BJ (cell line): Measurements from ENCODE around the gene TBC1D3. TPM values are rescaled to one million over a fixed set of nuclear protein-coding genes. Genes with fewer than 3 reads are reported as not detected.
"Not testable (repeated sequence)": the region's sequence is repeated elsewhere in the genome, so short reads cannot be mapped to it uniquely, and the experiment has no call there.

Experiments used
- CTCF ChIA-PET: fragments of 350-600 bp; formaldehyde crosslinking; extraction: SDS; loops from one replicate; lab custom pipeline; 2021; ENCODE audit warnings: antibody characterized with exemption, inconsistent platforms; lab: Yijun Ruan, JAX
- POLR2A ChIA-PET: fragments of 300-600 bp; sonication (Branson Sonifier 250); formaldehyde crosslinking; extraction: SDS; loops from one replicate; lab custom pipeline; 2021; ENCODE audit warnings: antibody characterized with exemption; lab: Charles Lee
- DNase-seq: peaks from one replicate; pipeline ENCODE4 v3.0.0-alpha.2; 2011; ENCODE audit warnings: low read depth
- H3K27me3 ChIP-seq: 2 replicates; pipeline ENCODE4 v1.6.0; 2011; ENCODE audit warnings: low read length; ENCODE audit not compliant: control insufficient read depth, insufficient read depth
- H3K36me3 ChIP-seq: 2 replicates; pipeline ENCODE4 v1.5.1; 2011; ENCODE audit warnings: low read length; ENCODE audit not compliant: control insufficient read depth, insufficient read depth
- H3K4me3 ChIP-seq: 2 replicates; pipeline ENCODE4 v1.5.1; 2011; ENCODE audit warnings: low read depth, mild to moderate bottlenecking, control low read depth, low read length
- polyA minus RNA-seq: library from RNA; depleted of rRNA, polyadenylated mRNA; stranded (reverse); fragments of >200 nt; gene quantifications from 2 replicates; pipeline ENCODE4 v1.2.3, GENCODE V29; 2011; rRNA and poly(A)+ RNA removed
- polyA plus RNA-seq: library from polyadenylated mRNA; depleted of rRNA; stranded (reverse); fragments of >200 nt; gene quantifications from 2 replicates; pipeline ENCODE4 v1.2.3, GENCODE V29; 2011; rRNA removed
- small RNA-seq: library from RNA; depleted of rRNA; stranded (forward); fragments of <200 nt; gene quantifications from one replicate; pipeline ENCODE3, GENCODE V24; 2012; ENCODE audit warnings: low replicate concordance, low read depth; ENCODE audit not compliant: insufficient read length

The TBC1D3 gene
- not detected in 2 replicates for polyA plus RNA-seq
- polyA minus RNA-seq, result not detected in 2 replicates

DNA sequence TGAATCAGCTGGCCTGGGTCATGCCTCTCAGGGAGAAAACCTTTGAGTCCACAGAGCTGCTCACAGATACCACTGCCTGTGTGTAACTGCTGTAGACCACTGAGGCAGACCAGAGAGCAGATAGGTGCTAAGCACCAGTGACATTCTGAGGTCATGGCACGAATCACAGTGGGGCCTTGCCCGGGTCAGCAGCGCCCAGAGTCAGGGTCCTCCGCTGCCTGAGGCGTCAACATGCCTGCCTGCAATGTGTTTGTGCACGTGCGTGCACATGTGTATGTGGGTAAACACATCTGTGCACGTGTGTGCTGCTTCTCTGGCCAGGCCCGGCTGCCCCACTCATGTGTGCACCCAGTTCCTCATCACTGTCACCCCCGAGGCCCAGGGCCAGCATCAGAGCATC, at the start of gene TBC1D3:
TBC1D3 (minus strand) TSS at position 101 of the 400 bp plus-strand sequence. CDS start 1,526 bp downstream, outside the sequence.
- DNase-seq, POLR2A ChIA-PET, H3K36me3 ChIP-seq, H3K27me3 ChIP-seq, CTCF ChIA-PET, H3K4me3 ChIP-seq: not testable (repeated sequence)

DNA sequence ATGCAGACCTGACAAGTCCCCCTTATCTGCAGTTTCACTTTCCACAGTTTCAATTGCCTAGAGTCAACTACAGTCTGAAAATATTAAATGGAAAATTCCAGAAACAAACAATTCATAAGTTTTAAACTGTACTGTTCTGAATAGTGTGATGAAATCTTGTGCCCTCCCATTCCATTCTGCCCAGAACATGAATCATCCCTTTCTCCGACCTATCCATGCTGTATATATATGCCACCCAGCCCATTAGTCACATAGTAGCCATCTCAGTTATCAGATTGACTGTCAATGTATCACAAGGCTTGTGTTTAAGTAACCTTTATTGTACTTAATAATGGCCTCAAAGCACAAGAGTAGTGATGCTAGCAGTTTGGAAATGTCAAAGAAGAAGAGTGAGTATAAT, 40.4 kb upstream of the TBC1D3 start:
- CTCF ChIA-PET, DNase-seq, H3K27me3 ChIP-seq, POLR2A ChIA-PET, H3K4me3 ChIP-seq, H3K36me3 ChIP-seq: not testable (repeated sequence)

DNA sequence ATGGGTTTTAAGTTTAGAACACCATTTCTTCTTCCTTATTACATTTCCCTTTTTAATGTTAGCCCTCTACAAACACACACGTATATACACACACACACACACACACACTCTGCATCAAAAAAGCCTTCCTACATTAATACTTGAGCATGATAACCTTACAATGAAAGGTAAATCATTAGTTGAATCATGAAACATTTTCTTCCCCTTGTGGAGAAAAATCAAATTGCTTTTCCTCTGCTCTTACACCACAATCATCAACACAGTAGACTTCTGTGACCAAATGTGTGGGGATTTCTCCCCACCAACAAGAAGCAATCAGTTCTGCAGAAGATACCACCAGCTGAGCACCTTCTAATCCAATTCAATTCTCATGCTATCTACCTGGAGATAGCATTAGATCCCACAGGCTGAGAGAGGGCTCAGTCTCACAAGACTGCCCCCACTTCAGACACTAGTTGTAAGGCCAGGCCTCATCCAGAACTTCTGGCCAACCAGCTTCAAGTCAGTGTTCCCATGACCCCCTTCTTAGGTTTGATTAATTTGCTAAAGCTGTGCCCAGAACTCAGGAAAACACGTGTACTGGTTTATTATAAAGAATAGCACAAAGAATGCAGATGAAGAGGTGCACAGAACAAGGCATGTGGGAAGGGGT, 33.6 kb upstream of the TBC1D3 start:
- POLR2A ChIA-PET, H3K4me3 ChIP-seq, H3K36me3 ChIP-seq, DNase-seq, H3K27me3 ChIP-seq, CTCF ChIA-PET: not testable (repeated sequence)

DNA sequence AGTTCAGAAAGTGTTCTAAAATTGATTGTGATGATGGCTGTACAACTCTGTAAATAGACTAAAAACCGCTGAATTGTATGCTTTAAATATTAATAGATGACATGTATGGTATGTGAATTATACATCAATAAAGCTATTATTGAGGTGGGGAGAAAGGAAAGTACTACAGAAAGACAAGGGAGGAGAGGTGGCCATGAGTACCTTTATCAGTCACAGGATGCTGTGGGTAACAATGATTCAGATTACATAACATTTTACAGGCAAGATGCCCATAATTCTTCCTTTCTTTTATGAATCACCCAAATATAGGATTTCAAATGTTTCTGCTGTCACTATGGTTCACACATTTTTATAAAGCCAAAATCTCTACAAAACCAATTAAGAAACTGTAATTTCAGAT, 28.5 kb upstream of the TBC1D3 start:
- H3K4me3 ChIP-seq, H3K27me3 ChIP-seq, POLR2A ChIA-PET: not testable (repeated sequence)

DNA sequence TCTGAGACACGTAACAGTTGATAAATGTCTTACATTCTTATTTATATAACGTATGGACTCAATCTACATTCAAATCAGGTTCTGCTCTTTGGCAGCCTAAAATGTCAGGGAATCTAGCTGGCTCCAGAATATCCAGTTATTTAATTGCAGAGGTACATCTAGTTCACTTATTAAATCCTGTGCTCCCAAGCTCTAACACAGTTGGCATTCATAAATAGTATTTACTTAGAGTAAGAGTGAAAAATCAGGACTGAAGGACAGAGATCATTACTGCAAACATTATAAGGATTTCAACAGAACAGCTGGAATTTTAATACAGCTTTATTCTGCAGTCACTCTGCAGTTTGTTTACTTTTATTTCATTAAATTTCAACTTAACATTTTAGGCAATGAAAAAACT, 7.9 kb upstream of the TBC1D3 start:
- CTCF ChIA-PET, H3K4me3 ChIP-seq, POLR2A ChIA-PET: not testable (repeated sequence)

More for the DNA sequence above, 28.5 kb upstream of the TBC1D3 start:
- CTCF ChIA-PET, DNase-seq, H3K36me3 ChIP-seq: not testable (repeated sequence)

DNA sequence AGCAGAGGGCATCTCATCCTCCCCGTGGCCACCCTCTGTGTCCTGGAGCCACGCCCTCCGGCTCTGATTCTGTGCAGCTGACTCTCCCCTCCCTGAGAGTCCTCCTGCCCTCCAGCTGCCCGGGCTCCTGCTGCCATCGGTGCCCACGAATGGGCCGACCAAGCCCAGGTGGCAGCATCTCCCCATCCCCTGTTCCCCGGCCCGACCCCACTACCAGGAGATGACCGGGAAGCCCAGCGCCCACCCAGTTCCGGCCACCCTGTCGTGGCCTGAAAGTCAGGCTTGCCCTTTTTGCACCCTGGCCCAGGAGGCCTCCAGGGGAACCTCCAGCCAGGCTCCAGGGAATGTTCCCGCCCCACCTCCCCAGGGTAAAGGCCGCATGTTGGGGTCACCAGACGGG, 57.5 kb downstream of the TBC1D3 start:
- H3K27me3 ChIP-seq, DNase-seq, CTCF ChIA-PET, H3K4me3 ChIP-seq, POLR2A ChIA-PET, H3K36me3 ChIP-seq: not testable (repeated sequence)

More for the DNA sequence above, 7.9 kb upstream of the TBC1D3 start:
- H3K27me3 ChIP-seq, DNase-seq, H3K36me3 ChIP-seq: not testable (repeated sequence)

Small RNA genes within 50 kb of the gene (small RNA-seq; reads per million reads assigned to genes)
- not detected for gene RF00019
- gene RNA5SP526, result not detected

Other genes starting within 250 kb of the TBC1D3 start
- 9.4 and 12.4 TPM in 2 replicates for gene TBC1D3L, start 203.5 kb downstream of the TBC1D3 start, polyA plus RNA-seq
- 1.3 and 2.0 TPM in 2 replicates for gene TBC1D3D, start 188.6 kb downstream of the TBC1D3 start, polyA plus RNA-seq
- gene TBC1D3C, start 123.9 kb downstream of the TBC1D3 start, polyA plus RNA-seq, result not detected in 2 replicates
- gene TBC1D3E, start 64.6 kb downstream of the TBC1D3 start, polyA plus RNA-seq, result not detected in 2 replicates
- 58.9 and 76.4 TPM in 2 replicates for gene MRPL45, start 104.6 kb upstream of the TBC1D3 start, polyA plus RNA-seq
- 0.01 TPM in 1 of 2 replicates, not detected in the other for gene GPR179, start 151.4 kb upstream of the TBC1D3 start, polyA plus RNA-seq
- 7.4 and 9.2 TPM in 2 replicates for gene SOCS7, start 159.3 kb upstream of the TBC1D3 start, polyA plus RNA-seq
- gene ARHGAP23, start 235.9 kb upstream of the TBC1D3 start, polyA plus RNA-seq, result 15.7 and 17.2 TPM in 2 replicates